CD4-positive, alpha-beta T cell treated with Interleukin-17A for 4 hours (primary cell): ENCODE measurements around the gene FAM168B.

Experiments used
- DNase-seq: peaks from one replicate; pipeline ENCODE4 v3.0.0-alpha.2; 2020; ENCODE audit warnings: mixed read lengths

FAM168B gene

DNA sequence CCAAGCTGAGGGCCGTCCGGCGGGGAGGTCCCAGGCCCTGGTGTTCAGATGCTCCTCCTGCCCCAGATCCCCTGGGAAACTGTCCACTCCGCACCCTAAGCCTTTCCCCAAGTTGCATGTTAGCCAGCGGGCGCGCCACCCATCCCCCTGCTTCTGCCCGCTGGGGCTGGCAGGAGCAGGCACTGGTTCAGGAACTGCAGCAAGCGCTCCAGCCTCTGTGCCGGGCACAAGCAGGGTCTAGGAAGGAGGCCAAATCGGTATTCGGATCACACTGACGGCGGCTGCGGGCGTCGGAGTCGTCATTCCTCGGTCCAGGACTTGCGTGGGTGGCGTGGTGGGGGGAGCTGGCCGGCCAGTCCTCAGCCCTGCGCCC, 53.7 kb downstream of the FAM168B start:
- no peak for DNase-seq

DNA sequence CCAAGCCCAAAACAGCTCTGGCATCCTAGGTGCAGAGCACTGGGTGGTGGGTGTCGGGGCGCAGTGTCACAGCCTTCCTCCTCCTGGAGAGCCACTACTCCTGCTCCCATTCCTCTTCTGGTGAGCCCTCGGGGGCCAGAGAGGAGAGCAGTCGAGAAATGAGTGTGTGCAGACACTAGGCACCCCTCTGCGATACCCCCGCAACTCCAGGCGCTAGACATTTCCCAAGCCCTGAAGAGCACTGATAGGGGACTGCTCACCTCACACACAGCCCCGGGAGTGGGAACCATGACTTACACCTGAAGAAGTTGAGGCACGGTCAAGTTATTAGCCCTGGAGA, 54.2 kb downstream of the FAM168B start:
- DNase-seq = no peak

- no peak for DNase-seq
These were observed 54.8 kb downstream of the FAM168B start for GRCh38 chr2:131038258-131039100.

GRCh38 chr2:131037398-131038257, 55.6 kb downstream of the FAM168B start:
- no peak for DNase-seq

GRCh38 chr2:131036696-131037397, 56.4 kb downstream of the FAM168B start:
- DNase-seq = no peak

- DNase-seq = no peak
These were observed 57.0 kb downstream of the FAM168B start for GRCh38 chr2:131036269-131036668.

DNA sequence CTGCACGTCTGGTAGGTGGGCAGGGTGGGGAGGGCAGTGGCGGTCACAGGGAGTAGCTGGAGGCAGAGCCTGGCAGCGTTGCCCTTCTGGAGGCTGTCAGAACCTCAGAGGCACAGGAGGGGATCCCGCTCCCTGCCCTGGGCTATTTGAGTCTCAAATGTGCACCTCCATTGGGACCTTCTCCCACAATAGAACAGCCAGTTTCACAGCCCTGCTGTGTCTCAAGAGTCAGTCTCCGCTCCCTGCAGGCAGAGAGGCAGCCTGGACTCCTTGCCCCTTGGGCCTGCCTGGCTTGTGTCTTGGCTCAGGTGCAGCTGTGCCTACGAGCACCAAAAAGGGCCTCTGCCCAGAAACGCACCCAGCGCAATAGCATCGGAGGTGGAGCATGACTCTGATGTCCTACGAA, 57.4 kb downstream of the FAM168B start:
- no peak for DNase-seq

DNA sequence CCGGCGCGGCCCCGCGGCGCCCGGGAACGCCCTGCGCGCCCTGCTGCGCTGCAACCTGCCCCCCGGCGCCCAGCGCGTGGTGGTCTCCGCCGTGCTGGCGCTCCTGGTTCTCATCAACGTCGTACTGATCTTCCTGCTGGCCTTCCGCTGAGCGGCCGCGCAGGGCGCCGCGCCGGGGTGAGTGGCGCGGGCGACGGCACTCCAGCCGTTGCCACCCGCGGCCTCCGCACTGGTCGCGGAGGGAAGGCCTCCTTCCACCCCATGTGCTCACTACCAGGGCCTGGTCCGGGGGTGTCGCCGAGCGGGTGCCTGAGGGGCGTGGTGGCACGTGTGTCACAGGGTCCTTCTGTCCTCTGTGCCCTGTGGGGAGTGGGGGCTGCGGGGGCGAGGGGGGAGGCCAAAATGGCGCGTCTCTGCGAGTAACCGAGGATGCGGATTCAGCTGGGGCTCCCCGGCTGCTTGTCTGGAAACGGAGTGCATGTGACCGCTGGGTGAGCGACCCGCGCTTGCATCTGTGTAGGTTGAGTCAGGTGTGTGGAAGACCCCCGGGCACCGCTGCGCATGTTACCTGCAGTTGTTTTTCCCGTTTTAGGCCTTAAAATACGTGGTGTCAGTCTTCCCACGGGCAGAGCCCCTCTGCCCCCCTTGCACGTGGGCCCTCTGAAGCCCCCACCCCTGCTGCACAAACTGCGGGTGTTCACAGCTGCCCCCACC, 58.0 kb downstream of the FAM168B start:
- DNase-seq = no peak

DNA sequence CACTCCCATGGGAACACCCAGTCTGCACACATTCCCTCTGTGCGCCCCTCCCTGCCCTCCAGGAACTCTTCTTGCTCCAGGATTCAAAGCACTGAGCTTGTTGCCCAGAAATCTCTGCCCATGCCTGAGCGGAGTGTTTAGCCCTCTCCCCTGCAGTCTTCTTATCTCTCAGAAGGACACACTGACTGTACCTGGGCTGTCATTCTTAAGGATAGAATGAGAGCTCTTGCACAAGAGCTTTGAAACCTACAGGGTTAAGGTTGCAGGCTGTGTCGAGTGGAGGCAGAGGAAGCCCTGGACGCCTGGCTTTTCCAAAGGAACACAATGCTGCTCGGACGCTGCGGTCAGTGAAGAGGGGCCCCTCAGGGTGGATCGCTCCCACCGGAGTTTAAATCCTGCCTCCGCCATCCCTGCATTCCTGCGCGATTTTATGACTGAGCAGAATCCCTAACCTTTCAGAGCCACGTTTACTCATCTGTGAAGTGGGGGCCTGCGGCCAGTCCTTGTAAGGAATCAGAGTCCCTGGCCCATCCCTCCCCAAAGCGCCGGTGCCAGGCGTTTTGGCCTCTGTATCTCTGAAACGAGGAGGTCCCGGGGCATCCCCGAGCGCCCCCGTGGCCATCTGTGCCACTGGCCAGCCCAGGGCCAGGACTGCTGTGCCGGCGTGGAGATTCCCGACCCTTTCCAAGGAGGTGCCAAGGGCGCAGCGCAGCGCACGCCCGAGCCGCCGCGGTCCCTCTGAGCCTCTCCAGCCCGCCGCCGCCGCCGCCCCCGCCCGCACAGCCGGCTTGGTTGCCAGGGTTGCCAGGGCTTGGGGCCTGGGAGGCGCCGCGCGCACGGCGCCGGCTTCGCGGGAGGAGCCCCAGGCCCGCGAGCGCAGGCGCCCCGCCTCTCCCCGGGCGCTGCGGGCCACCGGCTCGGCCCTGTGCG, 58.9 kb downstream of the FAM168B start:
- DNase-seq = no peak

GRCh38 chr2:131033786-131034121, 59.5 kb downstream of the FAM168B start:
- DNase-seq = no peak

DNA sequence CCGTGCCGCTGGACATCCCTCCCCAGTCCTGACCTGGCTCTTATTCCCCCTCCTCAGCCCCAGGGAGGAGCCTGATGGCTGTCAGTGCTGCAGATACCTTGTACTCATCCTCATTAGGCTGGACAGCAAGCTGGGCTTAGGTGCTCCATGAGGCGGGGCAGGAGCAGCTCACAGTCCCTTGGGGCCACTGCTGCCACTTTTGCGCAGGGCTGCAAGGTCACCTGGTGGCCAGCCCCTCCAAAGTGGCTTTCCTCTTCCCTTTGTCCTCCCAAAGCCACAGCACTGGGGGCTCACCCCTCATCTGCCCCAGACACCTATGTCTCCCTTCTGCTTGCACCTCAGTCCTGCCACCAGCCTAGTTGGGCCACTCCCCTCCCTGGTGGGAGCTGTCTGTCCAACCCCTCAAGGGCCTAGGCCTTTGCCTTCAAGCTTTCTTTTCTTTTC, 60.8 kb downstream of the FAM168B start:
- no peak for DNase-seq

DNA sequence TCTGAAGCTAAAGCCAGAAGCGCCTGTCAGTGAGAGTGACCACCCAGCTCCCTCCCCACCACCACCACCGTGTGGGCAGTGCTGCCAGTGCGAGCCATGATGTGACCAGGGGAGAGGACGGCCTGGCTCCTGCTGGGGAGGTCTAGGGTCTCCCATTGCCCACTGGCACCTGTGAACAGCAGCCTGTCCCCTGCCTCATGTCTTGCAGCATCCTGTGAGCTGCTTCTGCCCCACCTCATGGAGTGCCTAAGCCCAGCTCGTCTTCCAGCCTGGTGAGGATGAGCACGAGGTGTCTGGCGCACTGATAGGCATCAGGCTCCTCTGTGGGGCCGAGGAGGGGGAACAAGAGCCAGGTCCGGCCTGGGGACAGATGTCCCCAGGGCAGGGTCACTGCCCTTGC, 61.4 kb downstream of the FAM168B start:
- no peak for DNase-seq

- no peak for DNase-seq
These were observed 61.8 kb downstream of the FAM168B start for GRCh38 chr2:131031431-131031841.

- no peak for DNase-seq
These were observed 62.7 kb downstream of the FAM168B start for GRCh38 chr2:131030478-131030971.

GRCh38 chr2:131029812-131030211, 63.4 kb downstream of the FAM168B start:
- DNase-seq = no peak

- DNase-seq = no peak
These were observed 65.4 kb downstream of the FAM168B start for GRCh38 chr2:131027566-131028528.

GRCh38 chr2:131026919-131027318, 66.3 kb downstream of the FAM168B start:
- DNase-seq = no peak

GRCh38 chr2:131023758-131024157, 69.5 kb downstream of the FAM168B start:
- DNase-seq = no peak

DNA sequence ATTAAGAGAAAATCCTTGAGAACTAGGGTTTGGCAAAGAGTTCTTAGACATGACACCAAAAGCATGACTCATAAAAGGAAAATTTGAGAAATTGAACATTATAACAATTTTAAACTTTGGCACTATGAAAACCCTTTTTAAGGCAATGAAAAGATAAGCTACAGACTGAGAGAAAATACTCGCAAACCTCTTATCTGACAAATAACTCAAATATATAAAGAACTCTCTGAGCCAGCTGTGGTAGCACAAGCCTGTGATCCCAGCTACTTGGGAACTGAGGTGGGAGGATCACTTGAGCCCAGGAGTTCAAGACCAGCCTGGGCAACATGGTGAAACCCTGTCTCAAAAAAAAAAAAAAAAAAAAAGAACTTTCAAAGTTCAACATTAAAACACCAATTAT, 70.5 kb downstream of the FAM168B start:
- no peak for DNase-seq
